Urinary bladder (tissue), 4 donors: ENCODE data around the gene ABHD6. TPM values are rescaled to one million over a fixed set of nuclear protein-coding genes. Genes with fewer than 3 reads are reported as not detected.
"Not testable (repeated sequence)": the region's sequence is repeated elsewhere in the genome, so short reads cannot be mapped to it uniquely, and the experiment has no call there.

Experiments
- DNase-seq: peaks from one replicate; pipeline ENCODE4 v3.0.0-alpha.2; 2015; ENCODE audit errors: extremely low spot score
- H3K27ac ChIP-seq: one replicate; pipeline ENCODE4 v1.5.1; 2013; ENCODE audit warnings: low read depth, mild to moderate bottlenecking, moderate library complexity
- H3K36me3 ChIP-seq: one replicate; pipeline ENCODE4 v1.6.1; 2013; ENCODE audit warnings: mild to moderate bottlenecking, moderate library complexity; ENCODE audit not compliant: insufficient read depth
- H3K4me1 ChIP-seq: one replicate; pipeline ENCODE4 v1.6.1; 2013; ENCODE audit warnings: mild to moderate bottlenecking, moderate library complexity; ENCODE audit not compliant: insufficient read depth
- H3K4me3 ChIP-seq: one replicate; pipeline ENCODE4 v1.5.1; 2013; ENCODE audit warnings: low read depth, low read length
- WGBS: extraction: QIAGEN DNeasy Blood & Tissue Kit; methylation state at CpG from one replicate; pipeline ENCODE4 v1.1.7; 2013; 5-methylcytosine and 5-hydroxymethylcytosine counted together
- polyA plus RNA-seq: library from polyadenylated mRNA; stranded (reverse); fragments of 200-250 nt; gene quantifications from one replicate; pipeline ENCODE4 v1.2.3, GENCODE V29; 2013
- total RNA-seq: library from RNA; depleted of rRNA; stranded (reverse); fragments of >200 nt; gene quantifications from one replicate; pipeline ENCODE4 v1.2.3, GENCODE V29; 2014
- donor health status: healthy with polysubstance abuse.
- donor health status: healthy.

Gene ABHD6
- total and polyA plus RNA-seq, 2 donors: 7.2 to 8.8 TPM

- H3K27ac ChIP-seq, H3K4me3 ChIP-seq, H3K36me3 ChIP-seq, DNase-seq, H3K4me1 ChIP-seq: not testable (repeated sequence)
- 93% methylated on average over 3 of the region's 4 CpGs for WGBS
These were observed 51.5 kb downstream of the ABHD6 start for GRCh38 chr3:58288964-58289613.

GRCh38 chr3:58290446-58290845 lies 52.9 kb downstream of the ABHD6 start:
- not testable (repeated sequence) for DNase-seq, H3K4me3 ChIP-seq, H3K36me3 ChIP-seq, H3K4me1 ChIP-seq, H3K27ac ChIP-seq
- WGBS: 97% methylated on average over 19 of the region's 33 CpGs

- Histone ChIP-seq H3K27ac (no peak overlapping the region), H3K4me1 (no peaks in the 10 kb centered on the region), H3K36me3 (peaks cover 4% of the 10 kb centered on the region), H3K4me3 (no peak overlapping the region)
- no peak for DNase-seq
- 74% methylated on average over 9 of the region's 9 CpGs for WGBS
These were observed 54.2 kb downstream of the ABHD6 start for GRCh38 chr3:58291671-58292338.

- DNase-seq: no peak
- no peak overlapping the region for H3K4me3 ChIP-seq
- H3K27ac ChIP-seq: no peak overlapping the region
- 82% methylated on average over 10 of the region's 10 CpGs for WGBS
- H3K36me3 ChIP-seq: peaks cover 4% of the 10 kb centered on the region
- H3K4me1 ChIP-seq: no peaks in the 10 kb centered on the region
These were observed 55.3 kb downstream of the ABHD6 start for GRCh38 chr3:58292866-58293265.

- WGBS: 74% methylated on average over 9 of the region's 9 CpGs
- no peak overlapping the region for H3K27ac ChIP-seq
- DNase-seq: no peak
- H3K4me1 ChIP-seq: no peaks in the 10 kb centered on the region
- H3K36me3 ChIP-seq: peaks cover 4% of the 10 kb centered on the region
- H3K4me3 ChIP-seq: no peak overlapping the region
These were observed 55.9 kb downstream of the ABHD6 start for GRCh38 chr3:58293516-58293915.

- Histone ChIP-seq H3K27ac (no peak overlapping the region), H3K4me1 (no peaks in the 10 kb centered on the region), H3K36me3 (peaks cover 4% of the 10 kb centered on the region), H3K4me3 (no peak overlapping the region)
- DNase-seq: no peak
- 59% methylated on average over 5 of the region's 5 CpGs for WGBS
These were observed 58.7 kb downstream of the ABHD6 start for GRCh38 chr3:58296269-58296668.

- Histone ChIP-seq H3K4me3 (no peak overlapping the region), H3K27ac (no peak overlapping the region), H3K36me3 (no peaks in the 10 kb centered on the region), H3K4me1 (no peaks in the 10 kb centered on the region)
- WGBS: 71% methylated on average over 6 of the region's 6 CpGs
- DNase-seq: no peak
These were observed 59.3 kb downstream of the ABHD6 start for GRCh38 chr3:58296843-58297242.

- H3K27ac ChIP-seq: no peak overlapping the region
- no peaks in the 10 kb centered on the region for H3K36me3 ChIP-seq
- no peaks in the 10 kb centered on the region for H3K4me1 ChIP-seq
- no peak overlapping the region for H3K4me3 ChIP-seq
- DNase-seq: no peak
- 68% methylated on average over 3 of the region's 3 CpGs for WGBS
These were observed 60.6 kb downstream of the ABHD6 start for GRCh38 chr3:58298190-58298589.

GRCh38 chr3:58299075-58299474 lies 61.5 kb downstream of the ABHD6 start:
- H3K4me3 ChIP-seq: no peak overlapping the region
- DNase-seq: no peak
- no peaks in the 10 kb centered on the region for H3K36me3 ChIP-seq
- no peaks in the 10 kb centered on the region for H3K4me1 ChIP-seq
- 54% methylated on average over 2 of the region's 2 CpGs for WGBS
- H3K27ac ChIP-seq: no peak overlapping the region

- H3K4me3 ChIP-seq: no peak overlapping the region
- 12% methylated on average over 8 of the region's 8 CpGs for WGBS
- H3K4me1 ChIP-seq: no peaks in the 10 kb centered on the region
- H3K36me3 ChIP-seq: no peaks in the 10 kb centered on the region
- H3K27ac ChIP-seq: no peak overlapping the region
- no peak for DNase-seq
These were observed 62.4 kb downstream of the ABHD6 start for GRCh38 chr3:58299839-58300516.

GRCh38 chr3:58305882-58306711 lies 68.5 kb downstream of the ABHD6 start, which contains the start of the genes HTD2 and RPP14:
HTD2 (plus strand) TSS chr3:58306520; CDS start chr3:58317614, 11,094 bp downstream.
RPP14 (plus strand) TSS chr3:58306245; CDS start chr3:58310330, 4,085 bp downstream.
- no peaks in the 10 kb centered on the region for H3K36me3 ChIP-seq
- peak within 1 kb of the TSS; percentile 67 for H3K4me3 ChIP-seq
- peak; percentile 95 for DNase-seq
- peak within 1 kb of the TSS; percentile 99 for H3K27ac ChIP-seq
- 4% methylated on average over 71 of the region's 71 CpGs for WGBS
- H3K4me1 ChIP-seq: no peaks in the 10 kb centered on the region

- no peaks in the 10 kb centered on the region for H3K36me3 ChIP-seq
- no peak overlapping the region for H3K27ac ChIP-seq
- WGBS: 32% methylated on average over 10 of the region's 10 CpGs
- H3K4me3 ChIP-seq: peak overlapping the region; percentile 67
- no peaks in the 10 kb centered on the region for H3K4me1 ChIP-seq
- DNase-seq: no peak
These were observed 70.1 kb downstream of the ABHD6 start for GRCh38 chr3:58307639-58308215.

GRCh38 chr3:58308728-58309127 lies 71.1 kb downstream of the ABHD6 start:
- Histone ChIP-seq H3K4me1 (no peaks in the 10 kb centered on the region), H3K36me3 (no peaks in the 10 kb centered on the region), H3K4me3 (no peak overlapping the region), H3K27ac (no peak overlapping the region)
- 21% methylated on average over 1 of the region's 1 CpG for WGBS
- DNase-seq: no peak
